AG04449 (cell line): ENCODE measurements around the gene SENP5.

Experiments used
- CTCF ChIA-PET: fragments of 350-600 bp; formaldehyde crosslinking; extraction: SDS; loops from one replicate; lab custom pipeline; 2021; ENCODE audit warnings: antibody characterized with exemption; lab: Yijun Ruan, JAX
- POLR2A ChIA-PET: fragments of 400-600, 350-600 bp; formaldehyde crosslinking; extraction: SDS; loops from one replicate; lab custom pipeline; 2020; ENCODE audit warnings: antibody characterized with exemption, inconsistent platforms; lab: Yijun Ruan, JAX
- DNase-seq: peaks from one replicate; pipeline ENCODE4 v3.0.0-alpha.2; 2010; ENCODE audit warnings: low read depth, low spot score
- H3K4me3 ChIP-seq: 2 replicates; pipeline ENCODE4 v1.5.1; 2011; ENCODE audit warnings: low read depth, mild to moderate bottlenecking, control low read depth, low read length
- TF ChIP-seq, protein P1 (sequence below): IDR thresholded peaks from one replicate; pipeline ENCODE4 v1.5.1; 2011; ENCODE audit warnings: mild to moderate bottlenecking, moderate library complexity, low read length, control low read depth, inconsistent platforms; ENCODE audit not compliant: insufficient read depth; ENCODE audit errors: missing control alignments

SENP5 gene

DNA sequence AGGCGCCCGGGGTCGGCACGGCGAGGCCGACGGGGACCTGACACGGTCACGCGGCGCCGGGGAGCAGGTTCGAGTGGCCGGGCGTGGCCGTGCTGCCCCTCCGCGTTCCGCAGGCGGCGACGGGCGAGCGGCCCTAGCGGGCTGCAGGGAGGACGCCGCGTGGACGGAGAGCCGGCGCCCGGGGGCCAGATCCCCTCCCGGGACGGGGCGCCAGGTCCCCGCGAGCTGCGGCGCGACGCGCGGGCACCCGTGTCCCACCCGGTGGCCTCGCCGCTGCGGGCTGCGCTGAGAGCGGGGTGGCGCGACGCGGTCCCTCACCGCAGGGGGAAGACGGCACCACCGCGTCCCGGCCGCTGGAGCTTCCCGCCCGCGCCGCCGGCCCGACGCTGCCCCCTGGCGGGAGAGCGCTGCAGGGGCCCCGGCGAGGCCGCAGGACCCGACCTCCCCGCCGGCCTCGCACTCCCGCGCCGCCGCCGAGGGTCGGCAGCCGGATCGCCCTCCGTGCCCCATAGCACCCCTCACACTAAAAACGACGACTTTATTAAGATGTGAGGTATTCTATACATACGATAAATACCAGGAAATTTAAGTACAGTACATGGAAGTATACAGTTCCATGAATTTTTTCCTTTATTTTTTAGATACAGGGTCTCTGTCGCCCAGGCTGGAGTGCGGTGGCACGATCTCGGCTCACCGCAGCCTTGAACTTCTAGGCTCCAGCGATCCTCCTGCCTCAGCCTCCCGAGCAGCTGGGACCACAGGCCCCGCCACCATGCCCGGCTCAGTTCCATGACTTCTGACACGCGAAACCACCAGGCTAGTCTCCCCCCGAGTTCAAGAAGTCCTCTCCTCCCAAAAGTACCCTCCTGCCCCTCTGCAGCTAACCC is 102.2 kb downstream of the SENP5 start:
- TF ChIP-seq, protein P1, sequence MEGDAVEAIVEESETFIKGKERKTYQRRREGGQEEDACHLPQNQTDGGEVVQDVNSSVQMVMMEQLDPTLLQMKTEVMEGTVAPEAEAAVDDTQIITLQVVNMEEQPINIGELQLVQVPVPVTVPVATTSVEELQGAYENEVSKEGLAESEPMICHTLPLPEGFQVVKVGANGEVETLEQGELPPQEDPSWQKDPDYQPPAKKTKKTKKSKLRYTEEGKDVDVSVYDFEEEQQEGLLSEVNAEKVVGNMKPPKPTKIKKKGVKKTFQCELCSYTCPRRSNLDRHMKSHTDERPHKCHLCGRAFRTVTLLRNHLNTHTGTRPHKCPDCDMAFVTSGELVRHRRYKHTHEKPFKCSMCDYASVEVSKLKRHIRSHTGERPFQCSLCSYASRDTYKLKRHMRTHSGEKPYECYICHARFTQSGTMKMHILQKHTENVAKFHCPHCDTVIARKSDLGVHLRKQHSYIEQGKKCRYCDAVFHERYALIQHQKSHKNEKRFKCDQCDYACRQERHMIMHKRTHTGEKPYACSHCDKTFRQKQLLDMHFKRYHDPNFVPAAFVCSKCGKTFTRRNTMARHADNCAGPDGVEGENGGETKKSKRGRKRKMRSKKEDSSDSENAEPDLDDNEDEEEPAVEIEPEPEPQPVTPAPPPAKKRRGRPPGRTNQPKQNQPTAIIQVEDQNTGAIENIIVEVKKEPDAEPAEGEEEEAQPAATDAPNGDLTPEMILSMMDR: peak; percentile 73
- ChIA-PET POLR2A (no interaction called here), CTCF (interaction anchor here (0.7 to 3.9 kb wide), 23 partner anchors 8 to 441 kb away, joined by 3 to 24 read pairs (median 4); partner anchors contain the start of gene NCBP2)
- DNase-seq: no peak
- H3K4me3 ChIP-seq: peak overlapping the region; percentile 60

DNA sequence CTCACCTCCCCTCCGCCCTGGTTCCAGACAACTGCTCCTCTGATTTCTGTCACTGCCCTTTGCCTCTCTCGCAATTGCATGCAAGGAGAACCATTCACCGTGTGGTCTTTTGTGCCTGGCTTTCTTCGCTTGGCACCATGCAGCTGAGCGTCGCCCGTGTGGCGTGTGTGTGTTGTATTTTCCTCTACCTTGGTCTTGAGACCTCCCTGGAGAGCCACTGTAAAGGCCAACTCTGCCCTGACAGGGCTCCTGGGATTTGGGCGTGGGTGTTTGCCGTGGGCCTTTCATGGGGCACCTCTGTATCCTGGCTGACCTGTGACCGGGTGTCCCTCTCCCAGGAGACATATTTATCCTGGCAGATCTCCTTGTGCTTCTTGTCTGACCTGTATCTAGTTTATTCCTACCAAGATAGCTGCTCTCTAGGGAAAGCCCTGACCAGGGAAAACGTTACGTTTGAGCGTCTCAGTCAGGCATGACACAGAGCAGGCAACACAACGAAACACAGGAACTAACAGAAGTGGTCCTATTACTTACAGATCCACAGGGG is 102.9 kb downstream of the SENP5 start:
- CTCF ChIA-PET: interaction anchor here (0.8 to 3.9 kb wide), 18 partner anchors 9 to 440 kb away, joined by 3 to 24 read pairs (median 4); partner anchors contain the start of genes MELTF and NCBP2
- POLR2A ChIA-PET: no interaction called here

DNA sequence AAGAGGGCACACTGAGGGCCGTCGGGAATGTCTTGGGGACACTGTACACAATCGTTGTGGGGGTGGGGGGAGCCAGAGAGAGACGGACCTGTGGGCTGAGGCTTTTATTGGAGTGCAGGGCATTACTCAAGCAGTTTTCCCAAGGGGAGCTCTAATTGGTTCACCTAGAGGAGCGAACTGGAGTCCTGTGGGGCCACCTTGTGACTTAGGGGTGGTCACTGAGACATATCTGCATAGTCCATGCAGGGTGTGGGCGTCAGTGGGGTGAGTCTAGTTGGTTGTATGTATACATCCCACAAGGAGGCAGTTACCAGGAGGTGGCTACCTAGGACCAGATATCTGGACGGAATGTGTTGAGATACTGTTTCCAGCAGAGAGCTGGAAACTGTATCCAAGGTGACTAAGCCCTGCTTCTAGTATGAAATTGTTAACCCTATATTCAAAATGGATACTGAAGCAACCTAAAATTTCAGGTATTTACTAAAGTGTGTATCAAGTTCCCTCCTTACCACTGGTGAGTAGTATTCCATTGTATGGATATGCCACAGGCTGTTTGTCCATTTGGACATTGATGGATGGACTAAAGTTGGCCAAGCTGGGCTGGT is 103.5 kb downstream of the SENP5 start:
- no peak for DNase-seq
- POLR2A ChIA-PET: no interaction called here
- H3K4me3 ChIP-seq: no peak overlapping the region

More for the DNA sequence above, 102.9 kb downstream of the SENP5 start:
- TF ChIP-seq, protein P1: no peak
- no peak overlapping the region for H3K4me3 ChIP-seq
- DNase-seq: no peak

DNA sequence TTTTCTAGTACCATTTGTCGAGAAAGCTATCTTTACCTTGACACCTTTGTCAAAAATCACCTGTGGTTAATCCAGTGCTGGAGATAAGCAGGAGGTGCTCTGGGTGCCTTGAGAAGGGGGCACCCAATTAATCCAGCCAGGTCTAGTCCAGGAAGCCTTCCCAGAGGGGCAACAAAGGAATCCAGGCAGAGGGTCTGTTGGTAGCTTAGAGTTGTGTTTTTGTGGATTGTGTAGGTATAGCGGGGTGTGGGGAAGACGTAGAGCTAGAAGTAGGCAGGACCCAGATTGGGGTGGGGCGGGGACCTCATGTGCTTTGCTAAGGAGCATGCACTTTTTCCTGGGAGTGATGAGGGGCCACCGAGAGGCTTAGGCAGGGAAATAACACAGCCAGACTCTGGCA is 106.9 kb downstream of the SENP5 start:
- POLR2A ChIA-PET: no interaction called here
- CTCF ChIA-PET: no interaction called here
- TF ChIP-seq, protein P1: no peak
- no peak for DNase-seq
- H3K4me3 ChIP-seq: no peak overlapping the region

More for the DNA sequence above, 103.5 kb downstream of the SENP5 start:
- CTCF ChIA-PET: interaction anchor here (0.8 to 3.9 kb wide), 13 partner anchors 8 to 361 kb away, joined by 3 to 24 read pairs (median 5); partner anchors contain the start of genes MELTF and NCBP2
- TF ChIP-seq, protein P1: no peak

DNA sequence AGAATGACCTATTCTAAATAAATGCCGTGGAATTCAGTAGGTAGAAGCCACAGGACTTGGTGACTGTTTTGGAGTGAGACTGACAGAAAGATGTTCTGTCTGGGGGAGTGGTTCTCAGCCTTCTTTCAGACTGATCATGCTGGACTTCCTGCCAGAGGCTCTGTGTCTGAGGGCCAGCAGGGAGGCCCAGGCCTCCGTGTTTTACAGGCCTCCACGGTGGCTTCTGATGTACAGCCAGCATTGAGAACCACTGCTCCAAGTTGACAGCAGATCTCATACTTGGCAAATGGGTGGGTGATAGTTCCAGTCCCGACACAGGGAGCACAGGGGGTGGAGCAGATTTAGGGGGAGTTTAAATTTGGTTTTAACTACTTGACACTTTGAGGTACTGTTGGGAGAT is 107.6 kb downstream of the SENP5 start:
- TF ChIP-seq, protein P1: no peak
- CTCF ChIA-PET: interaction anchor here (0.6 kb wide), 1 partner anchor 144 kb away, joined by 3 read pairs; no protein-coding TSS in a partner anchor
- POLR2A ChIA-PET: no interaction called here
- DNase-seq: no peak
- no peak overlapping the region for H3K4me3 ChIP-seq
